ENCODE data around the gene ABCC8.

The ABCC8 gene

GRCh38 chr11:17519061-17519885, 42.6 kb upstream of the ABCC8 start:
- no peak for TF ChIP-seq CTCF (IDR thresholded peaks at IDR 0.05; ENCODE audit: low read depth, low read length, missing control alignments)
- H3K4me3 ChIP-seq (replicated peaks; ENCODE audit: low read depth, low read length): no peak overlapping the region
- DNase-seq (ENCODE audit: extremely low read depth, low read depth): no peak

DNA sequence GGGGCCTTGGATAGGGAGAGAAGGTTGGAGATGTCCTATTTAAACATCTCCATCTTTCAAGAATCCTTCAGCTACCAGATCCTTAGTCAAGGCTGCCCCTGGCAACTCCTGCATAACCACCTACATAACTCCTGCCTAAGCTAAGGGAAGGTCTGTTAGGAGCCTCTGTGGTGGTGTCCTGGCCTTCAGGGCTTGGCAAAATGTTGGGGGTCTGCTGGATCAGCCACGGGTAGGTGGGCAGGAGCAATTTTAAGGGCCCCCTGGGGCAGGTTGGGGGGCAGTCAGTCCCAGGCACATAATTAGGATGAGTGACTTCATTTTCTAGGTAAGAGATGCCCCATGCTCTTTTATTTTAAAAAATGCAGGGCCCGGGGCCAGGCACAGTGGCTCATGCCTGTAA, 41.7 kb upstream of the ABCC8 start:
- H3K4me3 ChIP-seq (replicated peaks; ENCODE audit: low read depth, low read length): no peak overlapping the region
- TF ChIP-seq CTCF (IDR thresholded peaks at IDR 0.05; ENCODE audit: low read depth, low read length, missing control alignments): no peak
- no peak for DNase-seq (ENCODE audit: extremely low read depth, low read depth)

DNA sequence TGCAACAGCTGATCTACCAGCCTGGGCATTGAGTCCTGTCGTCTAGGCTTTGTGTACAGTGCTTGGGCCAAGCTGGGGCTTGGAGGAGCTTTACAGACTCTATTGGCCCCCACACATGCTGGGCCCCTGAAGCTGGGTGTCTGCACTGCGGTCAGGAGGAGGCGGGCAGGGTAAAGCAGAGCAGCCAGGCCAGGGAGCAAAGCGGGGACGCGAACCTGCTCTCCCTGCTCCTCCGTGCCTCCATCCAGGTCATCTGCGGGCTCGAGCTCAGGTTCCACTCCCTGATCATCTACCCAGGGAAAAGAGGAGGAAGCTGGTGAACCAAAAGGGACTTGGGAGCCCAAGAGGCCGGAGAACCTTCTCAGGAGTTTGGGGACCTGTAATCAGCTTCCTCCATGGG, 40.5 kb upstream of the ABCC8 start:
- DNase-seq (ENCODE audit: extremely low read depth, low read depth): no peak
- H3K4me3 ChIP-seq (replicated peaks; ENCODE audit: low read depth, low read length): no peak overlapping the region
- TF ChIP-seq CTCF (IDR thresholded peaks at IDR 0.05; ENCODE audit: low read depth, low read length, missing control alignments): no peak

DNA sequence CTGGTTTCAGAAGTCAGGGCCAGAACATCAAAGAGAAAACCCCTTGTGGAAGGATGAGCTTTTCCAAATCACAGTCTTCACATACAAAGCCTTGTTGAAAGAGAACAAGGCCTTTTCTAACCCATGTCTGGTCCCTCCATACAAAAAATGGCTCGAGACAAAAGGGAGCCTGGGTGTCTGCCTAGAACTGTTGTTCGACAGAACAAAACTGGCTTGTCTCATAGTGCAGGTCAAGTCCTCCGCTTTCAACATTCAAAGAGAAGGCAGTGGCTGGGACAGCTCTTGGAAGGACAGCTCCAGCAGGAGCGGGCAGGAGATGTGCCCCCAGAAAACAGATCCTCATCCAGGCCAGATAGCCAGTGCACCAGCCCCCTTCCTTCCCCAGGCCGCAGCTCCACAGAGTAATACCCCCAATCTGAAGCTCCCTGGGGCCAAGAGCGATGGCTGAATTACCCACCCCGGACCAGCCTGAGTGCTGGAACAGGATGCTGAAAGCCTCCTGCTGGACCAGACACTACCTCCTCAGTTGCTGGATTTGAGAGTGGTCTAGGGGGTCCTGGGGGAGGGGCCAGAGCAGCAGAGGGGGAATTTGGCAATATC, 40.0 kb upstream of the ABCC8 start:
- no peak for TF ChIP-seq CTCF (IDR thresholded peaks at IDR 0.05; ENCODE audit: low read depth, low read length, missing control alignments)
- DNase-seq (ENCODE audit: extremely low read depth, low read depth): no peak

DNA sequence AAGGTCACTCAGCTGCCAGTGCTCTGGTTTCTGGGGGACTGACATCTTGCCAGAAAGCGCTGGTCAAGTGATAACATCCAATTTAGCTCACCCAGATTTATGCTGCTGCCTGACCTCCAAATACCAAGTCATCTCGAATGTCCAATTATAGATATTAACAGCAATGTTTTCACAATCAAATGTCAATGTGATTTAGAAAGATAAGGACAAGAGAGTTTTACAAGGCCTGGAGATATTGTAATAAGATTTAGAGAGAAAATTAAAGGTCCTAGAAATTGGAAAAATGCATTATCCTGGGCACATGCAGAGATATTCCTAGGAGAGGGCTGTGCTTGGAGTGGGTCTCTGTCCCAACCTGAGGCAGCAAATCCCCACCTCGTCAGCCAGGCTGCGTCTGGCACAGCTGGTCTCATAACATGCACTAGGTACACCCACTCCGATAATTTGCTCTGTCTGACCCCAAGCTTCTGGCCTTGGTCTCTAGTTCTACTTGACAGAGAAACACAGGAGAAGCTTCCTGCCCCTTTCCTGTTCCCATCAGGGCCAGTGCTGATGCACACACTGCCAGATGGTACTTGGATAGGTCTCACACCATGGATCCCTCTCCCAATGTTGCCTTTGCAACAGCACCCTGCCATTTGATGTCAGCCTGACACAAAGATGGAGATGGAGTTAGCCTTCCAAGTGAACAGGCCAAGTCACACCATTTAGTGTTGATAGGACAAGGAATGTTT, 39.0 kb upstream of the ABCC8 start:
- TF ChIP-seq CTCF (IDR thresholded peaks at IDR 0.05; ENCODE audit: low read depth, low read length, missing control alignments): no peak
- no peak overlapping the region for H3K4me3 ChIP-seq (replicated peaks; ENCODE audit: low read depth, low read length)
- DNase-seq (ENCODE audit: extremely low read depth, low read depth): no peak

More for the DNA sequence above, 40.0 kb upstream of the ABCC8 start:
- H3K4me3 ChIP-seq (replicated peaks; ENCODE audit: low read depth, low read length): no peak overlapping the region

- DNase-seq (ENCODE audit: extremely low read depth, low read depth): no peak
- TF ChIP-seq CTCF (IDR thresholded peaks at IDR 0.05; ENCODE audit: low read depth, low read length, missing control alignments): no peak
- H3K4me3 ChIP-seq (replicated peaks; ENCODE audit: low read depth, low read length): no peak overlapping the region
Measured at GRCh38 chr11:17514476-17514875, 37.8 kb upstream of the ABCC8 start.
